Activated T-cell treated with anti-CD3 and anti-CD28 coated beads, Interleukin-2, amount 50 U/mL, for 24 hours (primary cell): ENCODE results near the gene BUB3.

ENCODE experiments used
- DNase-seq: peaks from one replicate; pipeline ENCODE4 v3.0.0-alpha.2; 2020
- H3K27ac Mint-ChIP-seq: 2 replicates; pipeline ENCODE4 v1.8.0; 2020; ENCODE audit warnings: mild to moderate bottlenecking, mixed read lengths
- H3K27me3 Mint-ChIP-seq: 2 replicates; pipeline ENCODE4 v1.8.0; 2020; ENCODE audit warnings: mixed read lengths
- H3K36me3 Mint-ChIP-seq: 2 replicates; pipeline ENCODE4 v1.8.0; 2020; ENCODE audit warnings: low read depth, mixed read lengths
- H3K4me1 Mint-ChIP-seq: 2 replicates; pipeline ENCODE4 v1.8.0; 2020; ENCODE audit warnings: low read depth, mixed read lengths
- H3K4me3 Mint-ChIP-seq: 2 replicates; pipeline ENCODE4 v1.8.0; 2020; ENCODE audit warnings: mild to moderate bottlenecking, moderate library complexity, mixed read lengths
- H3K9me3 Mint-ChIP-seq: 2 replicates; pipeline ENCODE4 v1.8.0; 2020; ENCODE audit warnings: mixed read lengths

Gene BUB3, protein sequence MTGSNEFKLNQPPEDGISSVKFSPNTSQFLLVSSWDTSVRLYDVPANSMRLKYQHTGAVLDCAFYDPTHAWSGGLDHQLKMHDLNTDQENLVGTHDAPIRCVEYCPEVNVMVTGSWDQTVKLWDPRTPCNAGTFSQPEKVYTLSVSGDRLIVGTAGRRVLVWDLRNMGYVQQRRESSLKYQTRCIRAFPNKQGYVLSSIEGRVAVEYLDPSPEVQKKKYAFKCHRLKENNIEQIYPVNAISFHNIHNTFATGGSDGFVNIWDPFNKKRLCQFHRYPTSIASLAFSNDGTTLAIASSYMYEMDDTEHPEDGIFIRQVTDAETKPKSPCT

DNA sequence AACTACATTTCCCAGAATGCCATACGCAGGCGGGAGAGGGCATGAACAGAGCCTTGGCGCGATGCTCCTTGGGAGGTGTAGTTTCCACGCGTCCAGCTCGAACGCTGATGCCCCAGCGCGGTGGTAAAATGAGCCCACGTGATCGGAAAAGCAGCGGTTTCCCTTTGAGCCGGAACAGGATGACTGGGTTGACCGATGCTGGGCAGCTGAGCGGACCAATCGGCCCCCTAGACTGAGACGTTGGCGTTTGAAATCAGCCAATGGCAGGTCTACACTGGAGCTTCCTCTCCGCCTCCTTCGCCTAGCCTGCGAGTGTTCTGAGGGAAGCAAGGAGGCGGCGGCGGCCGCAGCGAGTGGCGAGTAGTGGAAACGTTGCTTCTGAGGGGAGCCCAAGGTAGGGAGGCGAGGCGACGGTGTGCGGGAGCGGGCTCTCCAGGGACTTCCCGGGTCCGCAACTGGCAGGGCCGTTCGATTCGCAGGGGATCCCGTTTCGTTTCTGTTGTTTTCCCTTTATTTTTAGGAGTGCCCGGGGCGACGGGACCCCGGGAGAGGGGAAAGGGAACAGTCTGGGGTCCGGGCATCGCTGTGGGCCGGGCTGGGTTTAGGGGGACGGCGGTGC, at the start of gene BUB3:
BUB3 (plus strand) TSS at position 311 of the 619 bp plus-strand sequence. CDS start 516 bp downstream, outside the sequence.
- H3K36me3 Mint-ChIP-seq, result peaks cover 50% of the 10 kb centered on the region
- H3K4me1 Mint-ChIP-seq, result peaks cover 76% of the 10 kb centered on the region

DNA sequence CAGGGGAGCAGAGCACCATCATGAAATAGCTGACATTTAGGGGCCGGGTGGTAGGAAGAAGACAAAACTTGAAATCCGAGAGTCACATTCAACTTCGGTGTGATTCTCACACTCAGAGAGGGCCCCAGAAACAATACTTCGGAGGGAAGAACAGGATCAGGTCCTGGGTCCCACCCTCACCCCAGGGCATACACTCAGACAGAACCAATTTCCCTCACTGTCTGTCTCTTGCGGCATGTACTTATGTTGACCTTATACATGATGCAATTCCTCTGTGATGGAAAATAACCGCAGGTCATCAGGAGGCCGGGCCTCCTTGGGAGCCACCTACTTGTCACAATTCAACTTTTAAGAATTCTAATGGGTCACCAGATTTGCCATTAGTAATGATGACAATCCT, 44.7 kb upstream of the BUB3 start:
- H3K4me1 Mint-ChIP-seq, result no peaks in the 10 kb centered on the region
- H3K9me3 Mint-ChIP-seq, result no peaks in the 10 kb centered on the region
- peaks cover 24% of the 10 kb centered on the region for H3K27me3 Mint-ChIP-seq
- DNase-seq, result no peak
- H3K27ac Mint-ChIP-seq, result no peak overlapping the region
- H3K36me3 Mint-ChIP-seq, result no peaks in the 10 kb centered on the region
- no peak overlapping the region for H3K4me3 Mint-ChIP-seq

More for the DNA sequence above, at the start of gene BUB3:
- Mint-ChIP-seq H3K9me3 (no peaks in the 10 kb centered on the region), H3K27me3 (peaks cover 30% of the 10 kb centered on the region), H3K27ac (peak within 1 kb of the TSS; percentile 100), H3K4me3 (peak within 1 kb of the TSS; percentile 99)
- peak; percentile 91 for DNase-seq

DNA sequence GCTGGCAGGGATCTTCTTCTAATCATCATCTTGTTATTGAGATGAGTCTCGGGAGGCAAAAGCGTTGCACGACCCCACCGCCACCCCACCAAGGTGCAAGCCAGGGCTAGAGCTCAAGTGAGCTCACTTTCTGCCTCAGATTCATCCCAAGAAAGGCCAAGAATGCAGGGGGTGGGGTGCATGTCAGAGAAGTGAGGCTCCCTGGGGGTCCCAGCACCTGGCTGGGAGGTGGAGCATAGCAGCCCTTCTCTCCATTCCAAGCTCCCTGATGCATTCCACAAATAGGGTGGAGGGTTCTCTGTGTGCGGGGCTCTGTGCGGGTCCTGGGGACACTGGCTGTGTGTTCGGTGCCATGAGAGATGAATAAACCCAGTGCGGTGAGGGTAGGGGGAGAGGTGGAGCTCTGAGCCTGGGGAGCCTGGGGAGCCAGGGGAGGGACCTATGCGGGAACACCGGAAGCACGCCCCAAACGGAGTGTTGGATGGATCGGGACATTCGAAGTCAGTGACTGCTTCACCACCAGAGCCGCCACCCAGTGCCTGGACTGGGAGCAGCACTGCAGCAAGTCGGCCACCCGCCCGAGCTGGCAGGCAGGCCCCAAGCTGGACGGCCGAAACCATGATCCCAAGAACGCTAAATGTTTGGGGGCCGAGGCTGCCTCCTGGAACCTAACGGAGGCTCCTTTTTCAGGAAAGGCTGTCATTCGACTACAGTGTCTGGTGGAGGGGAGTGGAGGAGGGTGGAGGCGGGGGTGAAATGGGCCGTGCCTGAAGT, 36.4 kb upstream of the BUB3 start:
- H3K27me3 Mint-ChIP-seq, result peaks cover 43% of the 10 kb centered on the region
- no peak overlapping the region for H3K4me3 Mint-ChIP-seq
- H3K27ac Mint-ChIP-seq, result no peak overlapping the region
- no peak for DNase-seq
- H3K4me1 Mint-ChIP-seq, result no peaks in the 10 kb centered on the region
- no peaks in the 10 kb centered on the region for H3K9me3 Mint-ChIP-seq
- H3K36me3 Mint-ChIP-seq, result no peaks in the 10 kb centered on the region

DNA sequence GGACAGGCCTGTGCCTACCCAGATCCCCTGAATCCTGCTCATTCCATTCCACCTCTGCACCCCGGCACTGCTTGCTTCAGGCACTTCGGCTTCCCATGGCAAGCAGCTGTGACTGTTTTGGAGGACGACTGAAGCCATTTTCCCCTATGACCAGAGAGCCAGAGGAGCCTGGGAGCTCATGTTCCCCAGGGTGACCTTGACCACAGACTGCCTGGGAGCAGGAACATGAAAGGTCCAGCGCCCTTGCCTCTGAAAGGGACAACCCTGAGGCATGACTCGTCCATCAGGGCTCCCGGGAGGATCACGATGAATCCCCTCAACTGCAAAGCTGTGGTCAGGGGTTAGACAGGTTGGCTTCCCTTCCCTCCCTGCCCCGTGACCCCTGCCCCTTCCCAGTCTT, 35.1 kb upstream of the BUB3 start:
- Mint-ChIP-seq H3K36me3 (no peaks in the 10 kb centered on the region), H3K4me3 (no peak overlapping the region), H3K27me3 (peaks cover 42% of the 10 kb centered on the region), H3K27ac (no peak overlapping the region), H3K9me3 (no peaks in the 10 kb centered on the region), H3K4me1 (no peaks in the 10 kb centered on the region)
- DNase-seq, result no peak

DNA sequence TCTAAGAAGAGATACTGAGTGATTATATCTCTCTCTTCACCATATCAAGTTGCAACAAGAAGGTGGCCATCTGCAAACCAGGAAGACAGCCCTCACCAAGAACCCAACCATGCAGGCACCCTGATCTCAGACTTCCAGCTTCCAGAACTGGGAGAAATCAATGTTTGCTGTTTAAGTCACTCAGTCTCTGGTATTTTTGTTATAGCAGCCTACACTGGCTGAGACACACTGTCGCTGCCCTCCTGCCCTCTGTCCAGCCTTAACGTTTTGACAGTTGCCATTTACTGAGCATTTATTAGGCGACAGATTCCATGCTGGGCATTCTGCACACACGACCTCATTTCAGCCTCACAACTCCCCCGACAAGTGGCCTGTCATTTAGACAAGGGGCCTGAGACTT, 28.0 kb upstream of the BUB3 start:
- H3K36me3 Mint-ChIP-seq, result no peaks in the 10 kb centered on the region
- no peak overlapping the region for H3K27ac Mint-ChIP-seq
- DNase-seq, result no peak
- H3K27me3 Mint-ChIP-seq, result peaks cover 72% of the 10 kb centered on the region
- no peak overlapping the region for H3K4me3 Mint-ChIP-seq
- H3K9me3 Mint-ChIP-seq, result no peaks in the 10 kb centered on the region
- no peaks in the 10 kb centered on the region for H3K4me1 Mint-ChIP-seq

DNA sequence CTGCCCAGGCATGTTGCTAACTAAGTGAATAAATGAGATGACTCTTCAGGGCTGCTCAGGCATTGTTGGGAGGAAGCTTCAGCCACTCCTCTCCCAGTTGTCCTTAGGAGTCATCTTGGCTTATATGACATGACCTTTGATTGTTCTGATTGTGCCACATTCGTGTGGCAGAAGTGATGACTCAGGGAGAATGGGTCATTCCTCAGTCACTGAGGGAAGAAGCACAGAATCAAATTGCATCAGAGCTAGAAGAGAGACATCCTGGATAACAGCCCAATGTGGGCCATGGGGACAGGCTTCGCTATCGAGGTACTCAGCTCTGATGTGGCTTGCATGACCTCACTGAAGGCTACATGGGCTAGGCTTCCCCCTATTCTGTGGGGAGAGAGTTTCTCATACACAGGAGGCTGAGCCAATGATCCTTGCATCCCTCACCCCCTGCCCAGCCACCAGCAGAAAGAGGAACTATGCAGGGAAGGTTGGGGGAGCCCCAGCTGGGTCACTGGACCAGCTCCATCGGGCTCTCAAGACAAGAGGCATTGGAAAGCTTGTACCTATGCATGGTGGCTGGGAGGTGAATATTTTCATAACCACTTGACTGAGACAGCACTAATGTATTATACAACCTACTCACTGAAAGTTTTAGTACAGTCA, 24.5 kb upstream of the BUB3 start:
- DNase-seq, result no peak
- H3K4me1 Mint-ChIP-seq, result peaks cover 22% of the 10 kb centered on the region
- peaks cover 96% of the 10 kb centered on the region for H3K27me3 Mint-ChIP-seq
- no peak overlapping the region for H3K27ac Mint-ChIP-seq
- no peak overlapping the region for H3K4me3 Mint-ChIP-seq
- no peaks in the 10 kb centered on the region for H3K36me3 Mint-ChIP-seq
- H3K9me3 Mint-ChIP-seq, result no peaks in the 10 kb centered on the region

DNA sequence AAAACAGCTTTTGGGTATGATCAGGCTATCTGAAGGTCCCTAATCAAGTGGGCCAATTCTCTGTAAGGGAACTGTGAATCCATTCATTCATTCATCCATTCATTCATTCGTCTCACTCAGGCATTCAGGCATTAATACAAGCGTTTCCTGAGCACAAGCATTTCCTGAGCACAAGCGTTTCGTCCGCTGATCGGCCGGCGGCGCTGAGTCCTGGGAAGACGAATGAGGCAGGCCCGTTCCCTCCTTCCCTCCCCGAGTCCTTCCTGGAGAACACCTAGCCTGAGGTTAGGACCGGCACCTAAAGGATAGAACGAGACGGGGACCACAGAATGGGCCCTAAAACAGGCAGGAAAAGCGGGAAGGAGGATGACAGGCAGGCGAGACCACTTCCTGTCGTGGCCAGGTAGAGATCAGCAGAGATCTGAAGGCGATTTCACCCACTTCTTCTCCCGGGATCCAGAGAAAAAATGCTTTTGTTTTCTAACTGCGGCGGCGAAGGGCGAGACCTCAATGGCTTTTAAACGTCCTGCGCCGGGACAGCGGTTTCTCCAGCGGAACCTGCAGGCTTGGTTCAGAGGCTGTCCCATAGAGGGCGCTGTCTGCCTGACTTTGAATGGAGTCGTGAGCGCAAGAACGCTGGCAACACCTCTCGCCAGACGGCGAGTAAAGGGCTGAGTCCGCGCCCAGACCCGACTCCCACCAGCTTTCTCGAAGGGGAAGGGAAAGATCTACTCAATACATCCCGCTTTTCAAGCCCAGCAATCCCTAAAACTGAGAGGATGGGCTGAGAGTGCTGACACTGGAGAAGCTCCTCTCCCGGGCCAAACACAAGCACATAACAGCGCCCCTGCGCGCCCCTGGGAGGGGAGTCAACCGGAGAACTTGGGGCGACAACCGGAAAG, 21.4 kb upstream of the BUB3 start:
- DNase-seq, result peak; percentile 90
- H3K36me3 Mint-ChIP-seq, result no peaks in the 10 kb centered on the region
- peaks cover 91% of the 10 kb centered on the region for H3K27me3 Mint-ChIP-seq
- peak overlapping the region; percentile 66 for H3K27ac Mint-ChIP-seq
- no peaks in the 10 kb centered on the region for H3K9me3 Mint-ChIP-seq
- peak overlapping the region; percentile 60 for H3K4me3 Mint-ChIP-seq
- H3K4me1 Mint-ChIP-seq, result peaks cover 35% of the 10 kb centered on the region

DNA sequence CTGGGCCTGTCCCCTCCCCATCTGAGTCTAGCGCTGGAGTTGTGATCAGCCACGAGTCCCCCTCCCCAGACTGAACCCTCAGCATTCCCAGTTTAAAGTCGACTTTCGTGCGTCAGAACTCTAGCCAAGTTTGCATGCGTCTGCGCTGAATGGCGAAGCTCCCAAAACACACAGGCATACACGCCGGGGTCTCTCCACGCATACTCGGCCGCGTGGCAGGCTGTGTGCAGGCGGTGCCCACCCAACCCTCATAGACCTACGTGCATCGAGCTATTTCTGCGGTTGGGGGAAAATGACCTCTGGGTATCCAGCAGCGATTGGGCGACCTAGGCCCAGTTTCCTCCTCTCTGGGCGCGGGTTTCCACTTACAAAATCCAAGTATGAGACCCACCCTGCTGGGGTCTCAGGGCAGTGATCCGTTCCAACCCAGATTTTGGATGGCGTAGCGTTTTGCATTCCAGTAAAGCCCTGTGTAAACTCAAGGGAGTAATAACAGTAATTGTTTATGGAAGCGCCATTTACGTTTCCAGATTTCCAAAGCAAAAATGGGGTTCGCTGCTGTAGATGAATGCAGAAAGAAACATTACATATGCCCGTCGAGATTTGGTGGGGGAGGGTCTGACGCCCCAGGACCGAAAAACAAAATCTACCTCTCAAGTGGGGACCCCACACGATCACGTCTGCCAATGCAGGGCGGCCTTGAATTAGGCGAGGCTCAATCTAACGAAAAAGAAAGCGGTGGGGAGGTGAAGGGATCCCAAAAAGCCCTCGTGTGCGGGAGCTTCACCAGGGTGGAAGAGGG, 20.5 kb upstream of the BUB3 start:
- H3K27ac Mint-ChIP-seq, result peak overlapping the region; percentile 72
- H3K27me3 Mint-ChIP-seq, result peaks cover 90% of the 10 kb centered on the region
- peak overlapping the region; percentile 56 for H3K4me3 Mint-ChIP-seq
- H3K9me3 Mint-ChIP-seq, result no peaks in the 10 kb centered on the region
- H3K36me3 Mint-ChIP-seq, result no peaks in the 10 kb centered on the region
- DNase-seq, result peak; percentile 38
- H3K4me1 Mint-ChIP-seq, result peaks cover 38% of the 10 kb centered on the region

DNA sequence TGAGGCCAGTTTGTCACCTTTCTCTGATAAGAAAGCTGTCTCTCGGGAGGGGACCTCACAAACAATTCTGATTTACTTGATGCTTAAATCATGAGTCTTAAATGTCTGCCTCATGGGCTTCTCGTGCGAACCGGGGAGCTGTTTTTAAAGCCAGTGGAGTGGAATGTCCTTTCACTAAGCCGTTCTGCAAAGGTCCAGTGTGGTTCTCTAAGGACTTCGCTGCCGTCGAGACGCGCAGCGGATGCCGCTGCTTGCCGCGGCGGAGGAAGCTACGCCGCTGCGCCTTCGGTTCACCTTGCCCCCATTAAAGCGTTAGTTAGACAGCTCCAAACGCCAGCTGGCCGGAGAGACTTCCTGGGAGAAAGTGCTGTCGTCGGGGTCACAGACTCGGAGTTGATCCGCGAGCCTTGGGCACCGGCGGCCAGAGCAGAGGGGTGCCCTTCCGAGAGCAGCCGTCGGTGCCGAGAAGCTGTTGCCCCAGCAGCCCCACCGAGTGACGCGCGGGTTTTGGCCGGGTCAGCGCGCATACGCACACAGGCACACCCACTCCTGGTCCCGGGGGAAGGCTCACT, 19.8 kb upstream of the BUB3 start:
- no peaks in the 10 kb centered on the region for H3K9me3 Mint-ChIP-seq
- H3K27me3 Mint-ChIP-seq, result peaks cover 90% of the 10 kb centered on the region
- H3K27ac Mint-ChIP-seq, result peak overlapping the region; percentile 72
- H3K36me3 Mint-ChIP-seq, result no peaks in the 10 kb centered on the region
- H3K4me3 Mint-ChIP-seq, result peak overlapping the region; percentile 56
- peak; percentile 43 for DNase-seq
- peaks cover 42% of the 10 kb centered on the region for H3K4me1 Mint-ChIP-seq

DNA sequence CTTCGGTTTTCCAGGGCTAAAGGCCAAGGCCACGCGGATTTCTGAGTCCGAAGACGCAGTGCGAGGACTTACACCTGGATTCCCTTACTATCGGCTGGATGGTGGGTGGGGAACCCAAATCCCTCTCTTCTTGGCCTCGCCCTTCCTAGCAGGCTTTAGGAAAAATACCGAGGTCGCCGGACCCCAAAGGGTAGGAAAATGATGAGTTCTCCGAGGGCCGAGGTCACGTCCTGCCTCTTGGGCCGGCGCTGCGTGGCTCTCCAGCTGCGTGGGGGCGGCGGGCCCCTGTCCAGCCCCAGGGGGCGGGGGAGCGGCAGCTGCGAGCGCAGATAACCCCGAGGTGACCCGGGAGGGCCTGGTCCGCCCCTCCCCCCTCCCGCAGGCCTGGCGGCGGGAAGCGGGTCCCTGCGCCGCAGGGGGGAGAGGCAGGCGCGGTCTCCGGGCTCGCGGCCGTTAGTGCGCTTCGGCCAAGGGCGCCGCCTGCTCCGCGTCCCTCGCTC, 19.2 kb upstream of the BUB3 start:
- Mint-ChIP-seq H3K27me3 (peaks cover 90% of the 10 kb centered on the region), H3K9me3 (no peaks in the 10 kb centered on the region), H3K4me3 (peak overlapping the region; percentile 66), H3K27ac (no peak overlapping the region), H3K36me3 (no peaks in the 10 kb centered on the region), H3K4me1 (peaks cover 47% of the 10 kb centered on the region)
- DNase-seq, result no peak

DNA sequence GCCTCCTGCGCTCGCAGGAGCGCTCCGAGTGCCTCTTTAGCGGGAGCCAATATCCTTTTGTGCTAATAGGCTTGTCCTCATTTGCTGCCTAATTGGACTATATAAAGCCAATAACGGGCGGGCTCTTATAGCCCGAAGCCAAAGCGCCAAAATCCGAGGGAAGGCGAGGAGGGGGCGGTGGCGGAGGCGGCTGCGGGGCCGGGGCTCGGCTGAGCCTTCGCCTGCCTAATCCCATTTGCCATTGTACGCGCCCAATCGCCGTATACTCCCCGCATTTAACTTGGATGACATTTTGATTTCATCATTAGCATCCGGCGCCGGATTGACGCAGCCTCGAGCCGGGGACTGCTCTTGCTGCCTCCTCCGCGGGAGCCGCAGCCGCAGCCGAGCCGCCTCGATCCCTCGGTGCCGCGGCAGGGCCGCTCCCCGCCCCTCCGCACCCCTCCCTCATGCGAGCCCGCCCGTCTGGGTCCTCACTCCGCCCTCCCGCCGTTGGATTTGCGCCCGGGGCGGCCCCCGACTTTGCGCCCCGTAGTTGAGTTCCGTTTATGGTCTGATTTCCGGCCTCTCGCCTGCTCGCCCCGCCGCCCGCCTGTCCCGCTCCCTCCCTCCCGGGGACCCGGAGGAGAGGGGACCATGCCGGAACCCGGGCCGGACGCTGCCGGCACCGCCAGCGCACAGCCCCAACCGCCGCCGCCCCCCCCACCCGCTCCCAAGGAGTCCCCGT, 18.6 kb upstream of the BUB3 start, which contains the start of gene HMX3:
HMX3 (plus strand) TSS at position 556 of the 727 bp plus-strand sequence; CDS start at position 637, 81 bp downstream.
- Mint-ChIP-seq H3K4me1 (peaks cover 53% of the 10 kb centered on the region), H3K9me3 (no peaks in the 10 kb centered on the region), H3K4me3 (peak within 1 kb of the TSS; percentile 80), H3K36me3 (no peaks in the 10 kb centered on the region), H3K27ac (peak within 1 kb of the TSS; percentile 89), H3K27me3 (peaks cover 90% of the 10 kb centered on the region)
- DNase-seq, result peak; percentile 67

DNA sequence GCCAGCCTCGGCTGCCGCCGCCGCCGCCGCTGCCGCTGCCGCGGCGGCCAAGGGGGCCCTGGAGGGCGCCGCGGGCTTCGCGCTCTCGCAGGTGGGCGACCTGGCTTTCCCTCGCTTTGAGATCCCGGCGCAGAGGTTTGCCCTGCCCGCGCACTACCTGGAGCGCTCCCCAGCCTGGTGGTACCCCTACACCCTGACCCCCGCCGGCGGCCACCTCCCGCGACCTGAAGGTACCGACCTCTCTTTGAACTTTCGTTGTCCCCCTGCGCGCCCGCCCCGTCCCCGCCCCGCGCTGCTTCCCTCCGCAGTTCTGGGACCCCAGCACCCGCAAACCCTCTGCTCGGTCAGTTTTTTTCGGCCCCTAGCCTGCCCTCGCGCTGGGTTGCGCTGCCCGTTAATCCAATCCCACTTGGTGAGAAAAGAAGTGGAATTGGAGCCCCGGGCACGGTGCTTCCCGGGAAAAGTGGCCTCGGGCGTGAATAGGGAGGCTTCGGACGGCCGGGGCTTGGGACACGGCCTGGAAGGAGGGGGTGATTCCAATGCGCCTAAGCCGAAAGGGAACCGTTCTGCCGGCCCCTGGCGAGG, 17.9 kb upstream of the BUB3 start:
- Mint-ChIP-seq H3K36me3 (no peaks in the 10 kb centered on the region), H3K27me3 (peaks cover 90% of the 10 kb centered on the region), H3K4me1 (peaks cover 54% of the 10 kb centered on the region), H3K27ac (peak overlapping the region; percentile 47), H3K9me3 (no peaks in the 10 kb centered on the region), H3K4me3 (peak overlapping the region; percentile 80)
- DNase-seq, result peak; percentile 45
